Measurements from ENCODE around the gene SLC35B4.

The SLC35B4 gene

DNA sequence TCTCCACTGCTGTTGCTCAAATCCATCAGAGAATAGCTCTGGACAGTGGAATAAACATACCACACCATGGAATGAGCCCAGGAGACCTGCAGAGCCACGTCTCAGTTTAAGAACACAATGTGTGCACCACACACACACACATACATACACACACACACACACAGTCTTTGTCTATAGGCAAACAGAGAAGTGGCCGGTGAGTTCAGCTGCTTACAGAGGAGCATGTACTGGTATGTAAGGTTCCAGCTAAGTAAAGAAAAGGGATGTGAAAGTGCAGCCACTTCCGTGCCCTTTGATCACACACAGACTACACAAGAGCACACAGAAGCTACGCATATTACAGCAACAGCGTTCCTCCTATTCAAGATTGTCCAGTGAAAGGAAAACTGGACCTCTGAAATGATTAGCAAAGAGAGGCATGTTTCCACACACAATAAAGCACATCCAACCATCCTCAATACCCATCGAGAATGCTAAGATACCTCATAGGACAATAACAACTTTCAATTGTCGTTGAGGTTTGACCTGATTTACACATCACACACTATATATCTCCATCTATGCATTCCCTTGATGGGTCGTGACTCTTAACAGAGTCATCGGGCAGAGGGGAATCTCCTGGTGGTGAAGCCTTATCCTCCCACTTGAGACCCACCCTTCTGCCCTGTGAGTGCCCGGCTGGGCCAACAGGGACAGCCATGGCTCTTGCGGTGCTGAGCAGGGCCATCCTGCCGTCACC is 23.6 kb downstream of the SLC35B4 start:
- no peaks in the 10 kb centered on the region for H3K27me3 ChIP-seq (ENCODE audit: insufficient read depth, poor library complexity, severe bottlenecking)
- H3K4me1 ChIP-seq (ENCODE audit: insufficient read depth, poor library complexity, severe bottlenecking), result peaks cover 8% of the 10 kb centered on the region
- TF ChIP-seq, protein P1, sequence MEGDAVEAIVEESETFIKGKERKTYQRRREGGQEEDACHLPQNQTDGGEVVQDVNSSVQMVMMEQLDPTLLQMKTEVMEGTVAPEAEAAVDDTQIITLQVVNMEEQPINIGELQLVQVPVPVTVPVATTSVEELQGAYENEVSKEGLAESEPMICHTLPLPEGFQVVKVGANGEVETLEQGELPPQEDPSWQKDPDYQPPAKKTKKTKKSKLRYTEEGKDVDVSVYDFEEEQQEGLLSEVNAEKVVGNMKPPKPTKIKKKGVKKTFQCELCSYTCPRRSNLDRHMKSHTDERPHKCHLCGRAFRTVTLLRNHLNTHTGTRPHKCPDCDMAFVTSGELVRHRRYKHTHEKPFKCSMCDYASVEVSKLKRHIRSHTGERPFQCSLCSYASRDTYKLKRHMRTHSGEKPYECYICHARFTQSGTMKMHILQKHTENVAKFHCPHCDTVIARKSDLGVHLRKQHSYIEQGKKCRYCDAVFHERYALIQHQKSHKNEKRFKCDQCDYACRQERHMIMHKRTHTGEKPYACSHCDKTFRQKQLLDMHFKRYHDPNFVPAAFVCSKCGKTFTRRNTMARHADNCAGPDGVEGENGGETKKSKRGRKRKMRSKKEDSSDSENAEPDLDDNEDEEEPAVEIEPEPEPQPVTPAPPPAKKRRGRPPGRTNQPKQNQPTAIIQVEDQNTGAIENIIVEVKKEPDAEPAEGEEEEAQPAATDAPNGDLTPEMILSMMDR (IDR thresholded peaks at IDR 0.05; ENCODE audit: poor library complexity, severe bottlenecking), result no peak

DNA sequence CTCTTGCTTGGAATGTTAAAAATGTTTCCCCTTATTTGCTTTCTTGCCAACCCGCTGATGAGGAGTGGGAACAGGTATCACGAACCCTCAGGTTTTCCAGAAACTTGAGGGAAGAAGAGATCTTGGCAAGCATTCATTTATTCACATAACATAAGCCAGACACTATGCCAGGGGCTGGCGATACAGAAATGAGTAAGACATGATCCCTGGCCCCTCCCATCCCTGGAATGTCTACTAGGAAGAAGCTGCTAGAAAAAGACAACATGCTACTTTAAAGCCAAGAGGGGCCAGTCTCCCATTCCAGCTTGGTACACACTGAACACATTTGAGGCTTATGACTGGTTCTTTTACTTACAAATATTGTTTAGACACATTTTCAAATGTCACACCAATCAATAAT is 26.4 kb downstream of the SLC35B4 start:
- H3K9me3 ChIP-seq (ENCODE audit: severe bottlenecking), result no peaks in the 10 kb centered on the region
- no peak overlapping the region for H3K27ac ChIP-seq (ENCODE audit: poor library complexity, severe bottlenecking)
- no peaks in the 10 kb centered on the region for H3K36me3 ChIP-seq (ENCODE audit: low read depth)
- H3K27me3 ChIP-seq (ENCODE audit: insufficient read depth, poor library complexity, severe bottlenecking), result no peaks in the 10 kb centered on the region
- TF ChIP-seq, protein P1 (IDR thresholded peaks at IDR 0.05; ENCODE audit: poor library complexity, severe bottlenecking), result no peak
- no peak overlapping the region for H3K4me3 ChIP-seq (ENCODE audit: severe bottlenecking)
- peaks cover 8% of the 10 kb centered on the region for H3K4me1 ChIP-seq (ENCODE audit: insufficient read depth, poor library complexity, severe bottlenecking)
- DNase-seq (ENCODE audit: low spot score), result no peak
- peak; percentile 95 for ATAC-seq (ENCODE audit: low read depth)

More for the DNA sequence above, 23.6 kb downstream of the SLC35B4 start:
- Histone ChIP-seq H3K9me3 (ENCODE audit: severe bottlenecking) (no peaks in the 10 kb centered on the region), H3K36me3 (ENCODE audit: low read depth) (peaks cover 25% of the 10 kb centered on the region), H3K4me3 (ENCODE audit: severe bottlenecking) (no peak overlapping the region), H3K27ac (ENCODE audit: poor library complexity, severe bottlenecking) (no peak overlapping the region)
- DNase-seq (ENCODE audit: low spot score) (no peak), ATAC-seq (ENCODE audit: low read depth) (no peak)

DNA sequence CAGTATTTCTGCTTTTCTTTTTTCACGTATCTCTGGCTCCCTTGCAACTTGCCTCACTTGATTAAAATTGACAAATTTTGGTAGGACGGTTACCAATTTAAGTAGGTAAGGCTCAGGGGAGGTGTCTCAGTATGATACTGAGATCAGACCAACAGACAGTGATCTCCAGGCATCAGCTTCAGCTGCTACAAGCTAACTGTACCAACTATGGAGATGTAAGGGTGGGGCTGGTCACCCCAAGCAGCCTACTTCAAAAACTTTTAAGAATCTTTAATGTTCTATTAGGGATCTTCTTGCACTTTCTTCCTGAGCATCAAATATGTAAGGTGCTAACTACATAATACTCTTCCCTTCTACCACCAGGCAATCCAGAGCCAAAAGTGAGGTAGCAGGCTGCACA is 26.9 kb downstream of the SLC35B4 start:
- DNase-seq (ENCODE audit: low spot score), result no peak
- no peaks in the 10 kb centered on the region for H3K27me3 ChIP-seq (ENCODE audit: insufficient read depth, poor library complexity, severe bottlenecking)
- H3K4me1 ChIP-seq (ENCODE audit: insufficient read depth, poor library complexity, severe bottlenecking), result peaks cover 8% of the 10 kb centered on the region
- no peaks in the 10 kb centered on the region for H3K36me3 ChIP-seq (ENCODE audit: low read depth)
- no peak overlapping the region for H3K27ac ChIP-seq (ENCODE audit: poor library complexity, severe bottlenecking)
- TF ChIP-seq, protein P1 (IDR thresholded peaks at IDR 0.05; ENCODE audit: poor library complexity, severe bottlenecking), result no peak
- no peak overlapping the region for H3K4me3 ChIP-seq (ENCODE audit: severe bottlenecking)
- no peak; the same call in 1 of the 3 replicates for ATAC-seq (ENCODE audit: low read depth)
- H3K9me3 ChIP-seq (ENCODE audit: severe bottlenecking), result no peaks in the 10 kb centered on the region

DNA sequence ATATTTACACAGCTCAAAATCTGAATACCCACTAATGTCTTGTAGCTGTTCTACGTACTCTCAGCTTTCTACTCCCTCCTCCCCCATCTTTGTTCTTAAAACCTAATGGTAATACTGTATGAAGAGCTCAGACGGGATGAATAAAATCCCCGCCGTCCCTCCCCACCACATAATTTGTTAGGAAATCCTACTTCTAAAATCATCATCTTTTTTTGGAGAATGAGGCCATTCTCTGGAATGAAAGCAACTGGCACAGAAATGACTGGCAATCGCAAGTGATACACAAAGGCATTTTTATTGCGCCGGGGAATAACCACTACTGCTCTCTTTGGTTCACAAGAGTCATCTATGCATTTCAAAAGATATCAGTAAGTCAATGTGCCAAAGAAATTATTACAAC is 27.3 kb downstream of the SLC35B4 start:
- Histone ChIP-seq H3K27me3 (ENCODE audit: insufficient read depth, poor library complexity, severe bottlenecking) (no peaks in the 10 kb centered on the region), H3K36me3 (ENCODE audit: low read depth) (no peaks in the 10 kb centered on the region), H3K9me3 (ENCODE audit: severe bottlenecking) (no peaks in the 10 kb centered on the region), H3K4me1 (ENCODE audit: insufficient read depth, poor library complexity, severe bottlenecking) (peaks cover 8% of the 10 kb centered on the region), H3K27ac (ENCODE audit: poor library complexity, severe bottlenecking) (no peak overlapping the region), H3K4me3 (ENCODE audit: severe bottlenecking) (no peak overlapping the region)
- TF ChIP-seq, protein P1 (IDR thresholded peaks at IDR 0.05; ENCODE audit: poor library complexity, severe bottlenecking), result no peak
- DNase-seq (ENCODE audit: low spot score), result no peak
- ATAC-seq (ENCODE audit: low read depth), result no peak
